HL-60/S4 treated with retinoic acid at 250 ng/mL for 4 days and 3 days (cell line): ENCODE results near the gene ERN1.
"Not testable (repeated sequence)": the region's sequence is repeated elsewhere in the genome, so short reads cannot be mapped to it uniquely, and the experiment has no call there.

Experiments
- in situ Hi-C: fragments of 300-500 bp; cut with MboI; formaldehyde crosslinking; loops from 2 replicates; pipeline ENCODE4 v1.7.0; 2022; ENCODE audit warnings: low sequenced_read_pairs

Gene ERN1

GRCh38 chr17:64037802-64038201 lies 92.1 kb downstream of the ERN1 start:
- in situ Hi-C loops: loop anchor here (25.0 kb wide), 1 partner anchor 249 kb away; no protein-coding TSS in a partner anchor

DNA sequence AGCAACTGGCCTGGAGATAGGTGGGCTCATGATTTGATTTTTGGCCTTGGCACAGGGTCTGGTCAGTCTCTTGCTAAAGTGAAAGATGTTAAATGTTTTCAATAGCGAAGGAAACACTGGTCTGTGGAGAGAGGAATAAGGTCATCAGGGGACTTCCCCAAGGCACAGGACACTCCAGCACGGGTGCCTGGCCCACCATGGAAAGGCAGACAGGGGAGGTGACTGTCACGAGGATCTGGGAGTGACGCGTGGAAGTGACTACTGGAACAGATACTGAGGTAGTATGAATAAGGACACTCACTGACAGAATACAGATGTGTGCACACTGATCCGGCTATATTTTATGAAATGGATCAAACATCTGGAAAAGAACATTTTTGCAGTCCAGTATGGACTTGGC lies 92.8 kb downstream of the ERN1 start:
- in situ Hi-C loops: loop anchor here (25.0 kb wide), 1 partner anchor 250 kb away; no protein-coding TSS in a partner anchor

DNA sequence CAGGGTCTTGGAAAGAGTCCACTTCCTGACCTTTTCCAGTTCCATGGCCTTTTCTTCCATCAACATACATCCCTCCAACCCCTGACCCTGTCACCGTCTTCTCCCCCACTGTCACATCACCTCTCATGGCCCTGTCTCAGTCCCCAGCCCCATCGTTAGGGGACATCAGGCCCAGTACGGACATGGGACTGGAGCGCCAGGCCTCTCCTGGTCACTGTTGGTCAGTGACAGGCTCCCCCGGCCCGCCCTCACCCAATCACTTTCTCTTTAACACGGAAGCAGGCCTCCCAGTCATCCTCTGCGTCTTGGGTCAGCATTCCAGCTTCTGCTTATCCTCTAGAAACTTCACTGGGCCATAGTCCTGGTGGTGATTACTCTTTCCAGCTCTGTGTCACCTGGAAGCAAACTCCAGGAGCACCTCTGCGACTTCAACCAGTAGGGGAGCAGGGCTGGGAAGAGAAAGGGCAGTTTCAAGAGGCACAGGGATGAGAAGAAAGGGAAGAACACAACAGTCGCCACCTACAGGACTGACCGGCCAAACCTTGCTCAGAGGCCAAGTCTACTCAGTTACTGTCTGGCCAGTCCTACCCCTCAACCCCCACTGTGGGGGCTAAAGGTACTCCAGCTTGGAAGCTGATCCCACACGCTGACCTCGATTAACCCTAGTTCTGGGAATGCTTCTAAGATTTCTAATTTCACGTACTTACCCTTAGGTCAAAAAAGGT lies 93.6 kb downstream of the ERN1 start:
- in situ Hi-C loops: loop anchor here (25.0 kb wide), 1 partner anchor 251 kb away; no protein-coding TSS in a partner anchor

- in situ Hi-C loops: loop anchor here (25.0 kb wide), 1 partner anchor 255 kb away; no protein-coding TSS in a partner anchor
These were observed 97.9 kb downstream of the ERN1 start for GRCh38 chr17:64032081-64032480.

DNA sequence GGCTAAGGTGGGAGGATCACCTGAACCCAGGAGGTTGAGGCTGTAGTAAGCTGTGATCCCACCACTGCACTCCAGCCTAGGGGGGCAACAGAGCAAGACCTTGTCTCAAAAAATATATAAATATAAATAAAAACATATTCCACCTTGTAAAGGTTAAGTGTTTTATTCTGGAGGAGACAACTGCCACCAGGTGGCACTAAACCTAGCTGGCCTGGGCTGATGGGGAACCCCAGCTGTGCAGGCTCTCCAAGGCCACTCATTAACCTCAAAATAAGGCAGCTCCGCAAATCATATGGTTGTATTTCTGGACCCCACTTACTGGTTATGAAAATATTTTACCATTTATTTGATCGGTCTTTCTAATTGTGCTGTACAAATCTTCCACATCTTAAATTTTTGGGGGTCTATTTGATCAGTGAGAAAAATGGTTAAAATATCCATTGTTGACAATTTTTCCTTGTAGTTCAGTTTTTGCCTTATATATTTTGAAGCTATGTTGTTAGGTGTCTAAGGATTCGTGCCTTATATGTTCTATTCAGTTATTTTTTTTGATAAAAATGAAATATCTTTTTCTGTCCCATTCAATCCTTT lies 101.0 kb downstream of the ERN1 start:
- in situ Hi-C loops: loop anchor here (25.0 kb wide), 1 partner anchor 258 kb away; no protein-coding TSS in a partner anchor

- in situ Hi-C loops: loop anchor here (25.0 kb wide), 1 partner anchor 261 kb away; no protein-coding TSS in a partner anchor
These were observed 104.1 kb downstream of the ERN1 start for GRCh38 chr17:64025732-64026294.

GRCh38 chr17:64024781-64025731 lies 104.9 kb downstream of the ERN1 start:
- in situ Hi-C loops: loop anchor here (25.0 kb wide), 1 partner anchor 262 kb away; no protein-coding TSS in a partner anchor

GRCh38 chr17:64024215-64024654 lies 105.7 kb downstream of the ERN1 start:
- in situ Hi-C loops: no loop called here

- in situ Hi-C loops: no loop called here
These were observed 107.3 kb downstream of the ERN1 start for GRCh38 chr17:64022611-64023063.

- in situ Hi-C loops: no loop called here
These were observed 109.7 kb downstream of the ERN1 start, which contains the start of gene ICAM2 for GRCh38 chr17:64020056-64020766. Gene ICAM2, minus strand, starts transcription at chr17:64020633. Its CDS starts 13,942 bp downstream, at chr17:64006691.

GRCh38 chr17:64019551-64019961 lies 110.4 kb downstream of the ERN1 start:
- in situ Hi-C loops: not testable (repeated sequence)

GRCh38 chr17:64017381-64017980 lies 112.5 kb downstream of the ERN1 start:
- in situ Hi-C loops: no loop called here

DNA sequence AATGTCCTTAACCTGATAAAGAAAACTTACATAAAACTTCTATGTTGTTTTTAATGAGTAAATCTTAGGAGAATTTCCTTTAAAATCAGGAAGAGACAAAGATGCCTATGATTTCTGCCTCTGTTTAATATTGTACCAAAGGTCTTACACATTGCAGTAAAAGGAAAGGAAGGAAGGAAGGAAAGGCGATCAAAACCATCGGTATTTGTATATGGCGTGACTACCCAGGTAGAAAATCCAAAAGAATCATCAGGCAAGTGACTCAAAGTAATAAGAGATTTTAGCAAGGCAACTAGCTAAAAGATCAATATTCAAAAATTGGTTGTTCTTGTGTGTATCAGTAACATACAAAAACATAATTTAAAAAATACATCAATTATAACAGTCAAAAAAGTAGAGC lies 113.0 kb downstream of the ERN1 start:
- in situ Hi-C loops: no loop called here

DNA sequence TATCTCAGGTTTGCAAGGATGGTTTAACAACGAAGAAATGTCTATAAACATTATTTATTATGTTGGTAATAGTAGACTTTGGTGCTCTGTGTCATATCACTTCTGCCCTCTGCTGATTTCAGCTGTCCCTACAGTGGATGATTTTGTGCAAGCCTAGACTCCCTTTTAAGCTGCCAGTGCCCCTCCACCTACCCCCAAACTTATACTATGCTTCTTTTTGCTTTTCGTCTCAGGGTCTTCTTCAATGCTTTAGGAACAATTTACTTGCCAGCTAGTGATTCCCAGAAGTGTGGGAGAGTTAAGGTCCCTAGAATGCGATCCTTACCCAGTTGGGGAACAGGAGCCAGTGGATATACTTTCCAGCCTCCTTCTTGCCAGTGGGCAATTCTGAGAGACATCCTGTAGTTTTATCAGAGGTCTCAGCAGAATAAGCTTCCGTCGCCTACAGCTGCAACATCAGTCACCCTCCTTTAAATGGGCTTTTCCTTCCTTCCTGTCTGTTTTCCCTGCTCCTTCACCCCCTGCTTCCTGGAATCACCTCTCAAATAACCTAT lies 113.6 kb downstream of the ERN1 start:
- in situ Hi-C loops: no loop called here

GRCh38 chr17:64015447-64015846 lies 114.5 kb downstream of the ERN1 start:
- in situ Hi-C loops: no loop called here

GRCh38 chr17:64009571-64010402 lies 120.2 kb downstream of the ERN1 start:
- in situ Hi-C loops: no loop called here

DNA sequence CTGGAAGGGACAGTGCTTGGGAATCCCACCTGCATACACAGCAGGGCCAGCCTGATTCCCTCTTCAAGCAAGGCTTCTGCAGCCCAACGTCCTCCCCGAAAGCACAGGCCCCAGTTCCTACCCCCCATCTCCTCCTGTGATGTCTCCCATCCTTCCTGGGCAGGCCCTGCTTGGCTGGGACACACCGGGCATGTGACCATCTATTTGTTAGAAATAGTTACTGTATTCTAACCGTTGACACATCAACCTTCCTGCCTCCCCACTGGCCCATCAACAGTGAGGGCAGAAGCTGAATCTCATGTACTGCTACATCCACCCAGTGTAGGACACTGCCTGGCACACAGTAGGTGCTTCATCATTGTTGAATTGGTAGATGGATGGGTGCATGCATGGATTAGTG lies 121.1 kb downstream of the ERN1 start:
- in situ Hi-C loops: no loop called here

DNA sequence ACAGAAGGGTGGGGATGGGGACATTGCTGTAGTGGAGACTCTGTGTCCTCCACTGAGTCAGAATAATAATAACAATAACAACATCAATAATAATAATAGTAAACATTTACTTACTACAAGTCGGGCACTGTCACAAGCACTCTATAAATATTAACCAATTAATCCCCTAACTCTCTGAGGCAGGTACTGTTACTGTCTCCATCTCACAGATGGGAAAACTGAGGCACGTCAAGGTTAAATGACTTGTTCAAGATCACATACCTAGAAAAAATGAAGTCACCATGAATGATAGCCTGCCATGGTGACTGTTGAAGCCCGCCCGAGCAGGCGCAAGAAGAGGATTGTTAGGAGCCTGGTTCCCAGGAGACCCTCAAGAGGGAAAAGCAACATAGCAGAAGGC lies 121.6 kb downstream of the ERN1 start:
- in situ Hi-C loops: no loop called here
